Epidermal melanocyte (primary cell): ENCODE data around the gene NCAPG.
"Not testable (repeated sequence)": the region's sequence is repeated elsewhere in the genome, so short reads cannot be mapped to it uniquely, and the experiment has no call there.

Source experiments
- DNase-seq: peaks from one replicate; pipeline ENCODE4 v3.0.0; 2011; ENCODE audit warnings: low spot score; ENCODE audit not compliant: insufficient read length

The NCAPG gene

DNA sequence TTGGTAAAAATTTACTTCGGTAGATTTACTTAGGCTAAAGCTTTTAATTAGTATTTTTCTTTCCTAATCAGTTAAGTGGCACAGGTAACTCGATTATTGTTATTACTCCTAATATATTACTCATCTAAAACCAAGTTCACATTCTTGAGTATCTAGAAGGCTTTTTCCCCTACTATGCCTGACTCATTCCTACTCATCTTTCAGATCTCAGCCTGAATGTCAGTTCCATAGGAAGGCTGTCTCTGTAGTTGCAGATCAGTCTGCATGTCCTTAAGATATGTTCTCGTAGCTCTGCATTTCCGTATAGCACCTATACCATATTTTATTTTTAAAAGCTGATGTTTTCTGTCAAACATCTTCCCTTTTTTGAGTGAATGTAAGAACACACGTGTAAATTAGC is 23.5 kb upstream of the NCAPG start:
- DNase-seq: no peak

DNA sequence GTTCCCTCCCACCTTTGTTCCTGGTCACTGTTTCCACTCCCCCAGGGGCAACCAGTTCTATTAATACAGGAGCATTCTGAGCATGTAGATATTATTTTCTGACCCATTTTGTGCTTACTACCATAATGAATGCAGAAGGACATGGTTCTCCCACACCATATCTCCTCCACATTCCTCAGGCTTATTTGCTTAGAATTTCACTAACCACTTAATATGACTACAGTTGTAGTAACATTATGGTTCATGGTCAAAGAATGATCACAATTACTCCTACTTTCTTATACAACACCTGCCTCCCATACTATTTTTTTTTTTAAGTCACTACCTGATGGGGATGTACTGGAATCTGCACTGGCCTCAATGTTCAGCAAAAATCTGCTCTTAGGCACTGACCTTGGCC is 21.8 kb upstream of the NCAPG start:
- DNase-seq: no peak

DNA sequence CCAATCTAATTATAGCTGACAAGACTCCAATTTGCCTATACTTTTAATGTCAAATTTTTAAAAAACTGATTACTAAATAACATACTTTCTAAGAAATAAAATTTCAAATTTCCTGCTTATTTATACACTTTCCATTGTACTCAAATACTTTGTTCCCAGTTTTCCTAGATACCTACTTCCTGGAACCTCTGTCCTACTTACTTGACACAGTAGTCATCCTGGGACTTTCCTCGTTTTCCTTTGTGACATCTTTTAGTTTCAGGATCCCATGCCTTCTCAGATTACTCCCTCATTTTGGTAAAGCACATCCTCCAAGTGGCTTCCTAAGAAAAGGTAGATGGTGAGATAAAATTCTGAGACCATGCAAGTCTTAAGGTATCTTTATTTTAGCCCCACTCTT is 16.0 kb upstream of the NCAPG start:
- DNase-seq: no peak

DNA sequence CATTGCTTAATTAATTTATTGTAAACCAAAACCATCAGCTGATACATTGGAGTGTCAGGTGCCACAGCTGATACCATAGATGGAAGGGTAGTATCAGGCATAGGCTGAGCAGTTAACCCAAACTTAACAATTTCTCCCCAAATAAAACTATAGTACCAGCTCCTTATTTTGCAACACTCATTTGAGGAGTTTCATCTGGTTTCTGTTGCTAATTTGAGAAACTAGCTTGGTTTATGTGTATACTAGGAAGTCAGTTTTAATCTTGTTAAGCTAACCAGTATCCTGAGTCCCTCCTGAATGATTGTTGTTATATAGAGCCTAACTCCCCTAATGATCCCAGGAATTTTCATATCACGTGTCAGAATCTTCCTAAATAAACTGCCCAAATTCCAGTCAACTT is 13.0 kb upstream of the NCAPG start:
- DNase-seq: no peak

DNA sequence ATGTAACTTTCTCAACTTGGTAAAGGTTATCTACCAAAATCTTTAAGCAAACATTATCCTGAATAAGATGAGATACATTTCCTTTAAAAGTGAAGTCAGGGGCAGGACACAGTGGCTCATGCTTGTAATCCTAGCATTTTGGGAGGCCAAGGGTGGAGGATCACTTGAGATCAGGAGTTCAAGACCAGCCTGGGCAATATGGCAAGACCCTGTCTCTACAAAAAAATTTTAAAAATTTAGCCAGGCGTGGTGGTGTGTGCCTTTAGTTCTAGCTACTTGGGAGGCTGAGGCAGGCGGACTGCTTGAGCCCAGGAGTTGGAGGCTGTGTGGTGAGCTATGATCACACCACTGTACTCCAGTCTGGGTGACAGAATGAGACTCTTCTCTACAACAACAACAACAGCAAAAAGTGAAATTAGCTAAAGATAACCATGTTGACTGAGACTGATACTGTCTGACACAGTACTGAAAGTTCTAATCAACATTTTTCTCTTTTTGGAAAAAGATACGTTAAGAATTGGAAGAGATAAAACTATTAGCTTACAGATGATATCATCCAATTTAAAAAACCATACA is 5.1 kb upstream of the NCAPG start:
- DNase-seq: no peak

DNA sequence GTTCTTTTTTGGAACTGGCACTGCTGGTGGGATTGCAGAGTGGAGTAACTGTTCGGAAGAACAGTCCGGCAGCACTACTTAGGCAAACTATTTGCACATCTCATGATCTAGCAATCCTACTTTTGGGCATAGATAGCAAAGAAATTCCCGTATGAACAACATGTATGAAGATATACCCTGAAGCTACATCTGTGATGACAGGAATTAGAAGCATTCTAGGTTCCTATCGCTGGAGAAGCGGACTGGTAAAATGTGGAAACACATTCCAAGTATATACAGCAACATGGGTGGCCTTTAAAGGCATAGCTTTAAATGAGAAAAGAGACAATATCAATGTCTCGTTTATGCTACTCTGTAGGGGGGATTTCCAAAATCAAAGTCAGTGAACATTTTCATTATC is 3.3 kb upstream of the NCAPG start:
- no peak for DNase-seq

DNA sequence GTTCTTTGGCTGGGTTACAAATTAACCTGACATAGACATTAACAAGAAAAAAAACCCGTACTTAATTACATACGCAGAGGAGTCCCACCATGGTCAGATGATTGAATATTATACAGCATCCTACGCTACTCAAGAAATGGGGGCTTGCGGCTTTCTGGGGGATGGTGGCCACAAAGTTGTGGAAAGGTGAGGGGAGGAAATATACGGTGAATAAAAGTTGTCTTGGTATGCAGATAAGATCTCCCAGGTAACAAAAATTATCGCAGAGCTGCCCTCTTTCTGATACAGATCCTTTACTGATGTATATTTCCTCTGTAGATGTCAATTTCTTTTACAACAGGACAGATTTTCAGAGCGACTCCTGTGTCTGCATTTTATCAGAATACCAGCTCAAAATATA is 1.1 kb upstream of the NCAPG start:
- DNase-seq: no peak

DNA sequence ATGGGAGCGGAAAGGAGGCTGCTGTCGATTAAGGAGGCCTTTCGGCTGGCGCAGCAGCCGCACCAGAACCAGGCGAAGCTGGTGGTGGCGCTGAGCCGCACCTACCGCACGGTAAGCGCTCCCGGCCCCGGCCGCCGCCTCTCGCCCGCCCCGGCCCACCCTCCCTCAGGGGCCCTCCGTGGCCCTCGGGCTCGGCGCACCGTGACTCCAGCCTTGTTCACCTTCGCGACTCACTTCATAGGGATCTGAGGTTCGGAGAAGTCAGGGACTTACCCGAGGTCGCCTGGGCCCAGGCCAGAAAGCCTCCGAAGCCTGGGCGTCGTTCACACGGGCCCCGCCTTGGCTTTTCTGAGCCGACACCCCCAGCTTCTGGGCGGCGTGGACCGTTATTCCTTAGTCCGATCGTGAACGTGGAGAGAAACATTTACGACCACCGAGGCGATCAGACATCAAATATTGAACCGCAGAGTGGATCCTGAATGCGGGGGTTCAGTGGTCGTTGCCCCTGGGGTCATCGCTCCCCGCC is 362 bp downstream of the NCAPG start:
- DNase-seq: no peak

DNA sequence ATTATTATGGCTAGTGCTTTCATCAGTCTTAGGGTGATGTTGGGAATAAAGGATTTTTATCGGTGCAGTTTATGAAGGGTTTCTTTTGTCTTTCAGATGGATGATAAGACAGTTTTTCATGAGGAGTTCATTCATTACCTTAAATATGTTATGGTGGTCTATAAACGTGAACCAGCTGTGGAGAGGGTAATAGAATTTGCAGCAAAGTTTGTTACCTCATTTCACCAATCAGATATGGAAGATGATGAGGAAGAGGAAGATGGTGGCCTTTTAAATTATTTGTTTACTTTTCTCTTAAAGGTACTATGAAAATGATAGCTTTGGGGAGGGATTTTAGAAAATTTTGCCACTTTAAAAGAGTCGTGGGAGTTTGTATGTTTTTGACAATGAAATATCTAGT is 1.3 kb downstream of the NCAPG start:
- DNase-seq: no peak

DNA sequence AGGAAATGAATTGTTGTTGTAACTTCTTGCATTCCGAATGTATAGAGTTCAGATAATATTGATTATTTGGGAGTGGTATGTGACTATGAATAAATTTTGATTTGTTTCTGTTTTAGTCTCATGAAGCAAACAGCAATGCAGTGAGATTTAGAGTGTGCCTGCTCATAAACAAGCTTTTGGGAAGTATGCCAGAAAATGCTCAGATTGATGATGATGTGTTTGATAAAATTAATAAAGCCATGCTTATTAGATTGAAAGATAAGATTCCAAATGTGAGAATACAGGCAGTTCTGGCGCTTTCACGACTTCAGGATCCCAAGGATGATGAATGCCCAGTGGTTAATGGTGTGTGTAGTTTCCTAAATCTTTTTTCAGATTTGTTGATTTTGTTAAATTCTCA is 2.0 kb downstream of the NCAPG start:
- DNase-seq: no peak

DNA sequence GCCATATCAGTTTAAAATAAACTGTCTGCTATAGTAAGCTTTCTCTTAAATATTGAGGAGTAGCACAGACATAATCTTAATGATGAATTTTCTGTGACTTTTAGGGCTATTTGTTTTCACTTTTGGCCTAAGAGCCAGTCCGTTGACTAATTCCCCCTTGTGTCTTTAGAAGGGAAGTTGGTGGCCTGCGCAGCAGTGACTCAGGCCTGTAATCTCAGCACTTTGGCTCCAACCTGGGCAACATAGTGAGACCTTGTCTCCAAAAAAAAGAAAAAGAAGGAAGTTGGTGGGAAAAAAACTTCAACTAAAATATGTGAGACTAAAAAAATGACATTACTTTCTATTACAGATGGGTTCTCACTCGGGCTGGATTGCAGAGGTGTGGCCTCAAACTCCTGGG is 3.4 kb downstream of the NCAPG start:
- no peak for DNase-seq

DNA sequence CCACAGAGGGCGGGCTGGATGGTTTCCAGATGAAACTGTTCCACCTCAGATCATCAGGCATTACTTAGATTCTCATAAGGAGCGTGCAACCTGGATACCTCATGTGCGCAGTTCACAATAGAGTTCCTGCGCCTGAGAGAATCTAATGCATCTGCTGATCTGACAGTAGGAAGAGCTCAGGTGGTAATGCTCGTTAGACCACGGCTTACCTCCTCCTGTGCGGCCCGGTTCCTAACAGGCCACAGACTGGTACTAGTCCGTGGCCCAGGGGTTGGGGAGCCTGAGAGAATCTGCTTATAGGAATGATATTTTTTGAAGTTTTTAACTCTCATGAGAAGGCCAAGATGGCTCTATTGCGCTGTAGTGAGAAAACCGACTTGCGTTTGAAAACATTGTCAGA is 5.4 kb downstream of the NCAPG start:
- DNase-seq: no peak

DNA sequence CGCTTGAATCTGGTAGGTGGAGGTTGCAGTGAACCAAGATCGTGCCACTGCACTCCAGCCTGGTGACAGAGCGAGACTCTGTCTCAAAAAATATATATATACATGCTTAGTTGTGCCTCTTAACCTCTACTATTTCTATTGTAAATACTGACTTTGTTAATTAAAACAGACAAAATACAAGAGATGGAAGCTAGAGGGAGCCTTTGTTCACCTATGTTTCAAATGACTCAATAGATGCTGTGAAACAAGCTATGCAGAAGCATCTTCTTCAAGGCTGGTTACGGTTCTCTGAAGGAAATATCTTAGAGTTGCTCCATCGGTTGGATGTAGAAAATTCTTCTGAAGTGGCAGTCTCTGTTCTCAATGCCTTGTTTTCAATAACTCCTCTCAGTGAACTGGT is 6.2 kb downstream of the NCAPG start:
- DNase-seq: no peak

DNA sequence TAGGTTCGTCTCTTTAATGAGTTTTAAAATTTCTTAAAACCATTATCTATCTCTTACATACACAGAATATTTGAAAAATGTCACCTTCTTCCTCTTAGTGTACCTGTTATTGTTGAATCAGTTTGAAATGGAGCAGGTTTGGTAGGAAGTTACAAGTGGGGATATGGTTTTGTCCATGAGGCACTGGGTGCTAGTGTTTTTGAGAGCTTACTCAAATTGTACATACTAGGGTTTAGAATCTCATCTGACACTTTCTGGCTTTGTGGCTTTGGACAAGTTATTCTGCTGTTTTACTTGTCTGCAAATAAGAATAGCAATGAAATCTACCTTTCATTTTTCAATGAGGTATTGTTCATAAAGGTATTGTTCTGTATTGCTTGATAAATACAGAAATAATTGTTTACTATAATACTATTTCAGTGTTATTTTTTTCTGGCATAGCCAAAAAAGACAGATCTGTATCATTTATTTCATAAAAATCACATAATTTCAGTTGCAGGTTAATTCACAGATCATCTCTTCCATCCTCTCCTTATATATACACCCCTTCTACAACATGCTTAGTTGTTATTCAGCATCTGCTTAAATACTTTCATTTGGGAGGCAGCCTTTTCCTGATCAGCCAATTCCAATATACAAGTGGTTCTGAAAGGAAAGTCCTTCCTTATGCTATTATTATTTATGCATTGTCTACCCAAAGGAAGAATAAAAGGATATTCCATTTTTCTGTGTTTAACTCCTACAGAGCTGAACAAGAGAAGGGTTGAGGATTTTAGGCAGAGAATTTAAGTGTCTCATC is 13.3 kb downstream of the NCAPG start:
- DNase-seq: no peak

DNA sequence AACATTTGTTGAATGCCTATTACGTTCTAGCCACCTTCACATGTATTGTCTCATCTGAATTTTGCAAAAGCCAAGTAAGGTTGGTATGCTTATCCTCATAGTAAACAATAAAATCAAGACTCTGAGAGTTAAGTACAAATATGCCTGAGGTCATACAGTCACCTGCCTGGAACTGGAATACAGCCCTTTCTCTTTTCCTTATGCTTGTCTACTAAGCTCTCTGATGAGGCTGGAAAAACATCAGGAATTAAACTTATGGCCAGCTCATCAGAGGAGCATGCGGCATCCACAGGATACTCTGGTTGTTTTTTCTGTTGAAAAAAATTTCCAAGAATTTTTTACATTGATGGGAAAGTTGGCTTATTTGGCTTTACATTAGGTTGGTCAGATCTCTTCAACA is 35.5 kb downstream of the NCAPG start:
- DNase-seq: no peak

DNA sequence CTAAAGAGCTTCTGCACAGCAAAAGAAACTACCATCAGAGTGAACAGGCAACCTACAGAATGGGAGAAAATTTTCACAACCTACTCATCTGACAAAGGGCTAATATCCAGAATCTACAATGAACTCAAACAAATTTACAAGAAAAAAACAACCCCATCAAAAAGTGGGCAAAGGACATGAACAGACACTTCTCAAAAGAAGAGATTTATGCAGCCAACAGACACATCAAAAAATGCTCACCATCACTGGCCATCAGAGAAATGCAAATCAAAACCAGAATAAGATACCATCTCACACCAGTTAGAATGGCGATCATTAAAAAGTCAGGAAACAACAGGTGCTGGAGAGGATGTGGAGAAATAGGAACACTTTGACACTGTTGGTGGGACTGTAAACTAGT is 39.5 kb downstream of the NCAPG start:
- not testable (repeated sequence) for DNase-seq

DNA sequence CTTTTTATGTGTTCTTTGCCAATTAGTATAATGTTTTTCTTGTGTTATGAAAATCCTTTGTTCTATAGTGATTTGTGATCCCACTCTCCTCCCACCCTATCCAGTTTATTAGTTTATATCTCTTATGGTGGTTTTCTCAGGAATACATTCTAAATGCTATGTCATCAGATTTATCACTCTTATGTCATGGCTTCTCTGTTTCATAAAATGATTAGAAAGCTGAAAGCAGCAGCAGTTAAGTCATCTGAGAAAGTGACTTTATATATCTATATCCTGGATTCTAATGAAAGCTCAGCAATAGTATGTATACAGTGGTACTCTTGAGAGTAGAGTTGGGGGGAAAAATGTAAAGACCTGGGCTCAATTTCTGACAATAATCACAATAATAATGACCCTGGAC is 41.2 kb downstream of the NCAPG start:
- DNase-seq: no peak

DNA sequence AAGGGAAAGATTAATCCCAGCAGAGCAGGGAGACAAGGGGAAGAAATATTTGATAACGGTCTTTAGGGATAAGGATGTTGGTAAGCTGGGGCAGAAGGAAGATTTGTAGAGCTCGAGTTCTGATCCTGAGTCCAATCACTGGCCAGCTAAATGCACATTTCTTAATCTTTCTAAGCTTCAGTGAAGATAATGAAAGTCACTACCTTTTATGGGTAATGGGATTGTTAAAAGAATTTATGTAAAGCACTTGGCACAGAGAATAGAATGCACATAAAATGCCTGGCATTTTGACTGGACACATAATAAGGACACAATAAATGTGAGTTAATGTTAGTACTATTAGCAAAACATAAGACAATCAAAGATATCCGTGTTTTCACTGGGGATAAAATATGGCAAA is 43.3 kb downstream of the NCAPG start:
- DNase-seq: no peak

DNA sequence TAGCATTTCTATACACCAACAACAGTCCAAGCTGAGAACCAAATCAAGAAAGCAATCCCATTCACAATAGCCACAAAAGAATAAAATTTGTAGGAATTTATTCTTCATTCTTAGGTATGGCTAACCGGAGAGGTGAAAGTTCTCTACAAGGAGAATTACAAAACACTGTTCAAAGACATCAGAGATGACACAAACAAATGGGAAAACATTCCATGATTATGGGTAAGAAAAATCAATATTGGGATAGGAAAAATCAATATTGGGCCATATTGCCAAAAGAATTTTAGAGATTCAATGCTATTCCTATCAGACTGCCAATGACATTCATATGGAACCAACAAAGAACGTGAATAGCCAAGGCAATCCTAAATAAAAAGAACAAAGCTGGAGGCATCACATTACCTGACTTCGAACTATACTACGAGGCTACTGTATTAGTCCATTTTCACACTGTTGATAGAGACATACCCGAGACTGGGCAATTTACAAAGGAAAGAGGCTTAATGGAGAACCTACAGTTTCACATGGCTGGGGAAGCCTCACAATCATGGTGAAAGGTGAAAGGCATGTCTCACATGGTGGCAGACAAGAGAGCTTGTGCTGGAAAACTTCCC is 49.1 kb downstream of the NCAPG start:
- DNase-seq: no peak

DNA sequence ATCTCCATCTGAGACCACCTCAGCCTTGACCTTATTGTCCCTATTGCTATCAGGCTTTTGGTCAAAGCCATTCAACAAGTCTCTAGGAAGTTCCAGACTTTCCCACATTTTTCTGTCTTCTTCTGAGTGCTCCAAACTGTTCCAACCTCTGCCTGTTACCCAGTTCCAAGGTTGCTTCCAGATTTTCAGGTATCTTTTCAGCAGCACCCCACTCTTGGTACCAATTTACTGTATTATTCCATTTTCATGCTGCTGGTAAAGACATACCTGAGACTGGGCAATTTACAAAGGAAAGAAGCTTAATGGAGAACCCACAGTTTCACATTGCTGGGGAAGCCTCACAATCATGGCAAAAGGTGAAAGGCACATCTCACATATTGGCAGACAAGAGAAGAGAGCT is 51.1 kb downstream of the NCAPG start:
- DNase-seq: not testable (repeated sequence)

DNA sequence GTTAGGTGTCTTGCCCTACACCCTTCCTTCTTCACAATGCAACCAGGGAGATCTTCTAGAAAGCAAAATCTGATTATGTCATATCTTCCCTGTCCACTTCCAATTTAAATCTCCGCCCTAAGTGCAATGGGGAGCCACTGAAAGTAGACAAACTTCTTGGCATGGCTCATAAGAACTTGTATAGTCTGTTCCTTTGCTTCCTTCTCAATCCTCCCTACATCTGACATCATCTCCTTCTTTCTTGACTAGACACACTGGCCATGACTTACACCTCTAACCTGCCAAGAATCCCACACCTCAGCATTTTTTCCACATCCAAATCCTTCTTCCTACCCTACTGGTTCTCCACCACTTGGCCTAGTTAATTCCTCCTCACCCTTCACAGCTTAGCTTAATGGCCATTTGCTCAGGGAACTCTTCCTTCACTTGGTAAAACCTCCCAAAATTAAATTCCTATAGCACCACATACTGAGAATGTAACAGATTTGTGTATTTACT is 55.1 kb downstream of the NCAPG start:
- no peak for DNase-seq

DNA sequence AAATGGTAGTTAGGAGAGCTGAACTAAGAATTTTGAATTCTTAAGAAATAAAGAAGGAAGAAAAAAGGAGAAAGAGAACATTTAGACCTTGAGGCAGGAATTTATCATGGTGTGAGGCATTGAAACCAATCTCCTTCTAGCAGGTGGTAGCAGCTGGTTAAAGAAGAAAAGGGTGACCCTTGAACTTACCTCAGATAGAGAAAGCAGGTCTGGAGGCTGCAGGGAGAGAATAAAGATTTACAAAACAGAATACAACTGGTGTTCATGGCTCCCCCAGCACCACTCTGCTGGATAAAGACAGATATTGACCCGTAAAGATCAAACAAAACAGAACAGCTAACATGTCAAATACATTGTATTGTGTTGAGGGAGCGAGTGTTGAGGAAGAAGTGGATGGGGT is 56.0 kb downstream of the NCAPG start:
- DNase-seq: no peak

DNA sequence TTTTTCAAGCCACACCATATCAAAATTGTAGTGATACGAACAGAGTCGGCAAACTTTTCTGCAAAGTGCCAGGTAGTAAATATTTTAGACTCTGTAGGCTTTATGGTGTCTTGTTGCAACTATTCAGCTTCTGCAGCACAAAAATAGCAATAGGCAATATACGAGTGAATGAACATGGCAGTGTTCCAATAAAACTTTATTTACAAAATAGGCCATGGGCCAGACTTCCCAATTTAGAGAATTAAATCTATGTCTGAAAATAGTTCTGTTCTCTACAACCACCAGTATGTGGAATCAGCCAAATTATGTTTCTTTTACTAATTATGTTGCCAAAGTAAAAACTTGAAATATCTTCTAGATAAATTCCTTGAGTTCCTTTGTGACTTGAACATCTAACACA is 56.5 kb downstream of the NCAPG start:
- no peak for DNase-seq
